HG02798 (cell line): ENCODE measurements around the gene DNM2.
A peak's percentile ranks its signal among the peaks of the same experiment; 100 is the strongest.

Experiments used
- ATAC-seq: cut with Tn5 transposase; IDR thresholded peaks from one replicate; pipeline ENCODE4 v1.9.1; 2021; ENCODE audit warnings: mild to moderate bottlenecking; ENCODE audit not compliant: unreplicated experiment, poor library complexity

The DNM2 gene

GRCh38 chr19:10768936-10769335 lies 51.1 kb downstream of the DNM2 start:
- no peak for ATAC-seq

- no peak for ATAC-seq
Measured at GRCh38 chr19:10769533-10770491, 51.9 kb downstream of the DNM2 start.

DNA sequence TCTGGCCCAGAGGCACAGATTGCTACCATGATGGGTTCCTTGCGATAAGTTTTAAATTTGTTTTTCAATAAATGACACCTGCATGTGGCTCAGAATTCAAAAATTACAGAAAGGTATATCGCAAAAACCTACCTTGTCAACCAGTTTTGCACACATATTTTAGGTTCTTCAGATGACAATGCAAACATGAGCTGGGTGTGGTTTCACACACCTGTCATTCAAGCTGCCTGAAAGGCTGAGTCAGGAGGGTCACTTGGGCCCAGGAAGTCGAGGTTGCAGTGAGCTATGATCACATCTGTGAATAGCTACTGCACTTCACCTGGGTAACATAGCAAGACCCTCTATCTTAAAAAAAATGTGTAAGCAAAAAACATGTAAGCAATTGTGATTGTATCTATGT lies 56.1 kb downstream of the DNM2 start:
- ATAC-seq, result no peak

DNA sequence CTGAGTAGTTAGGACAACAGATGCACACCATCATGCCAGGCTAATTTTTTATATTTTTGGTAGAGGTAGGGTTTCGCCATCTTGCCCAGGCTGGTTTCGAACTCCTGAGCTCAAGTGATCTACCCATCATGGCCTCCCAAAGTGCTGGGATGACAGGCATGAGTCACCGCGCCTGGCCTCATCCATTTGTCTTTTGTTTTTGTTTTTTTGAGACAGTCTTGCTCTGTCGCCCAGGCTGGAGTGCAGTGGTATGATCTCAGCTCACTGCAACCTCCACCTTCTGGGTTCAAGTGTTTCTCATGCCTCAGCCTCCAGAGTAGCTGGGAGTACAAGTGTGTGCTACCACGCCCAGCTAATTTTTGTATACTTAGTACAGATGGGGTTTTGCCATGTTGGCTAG lies 57.0 kb downstream of the DNM2 start:
- no peak for ATAC-seq

GRCh38 chr19:10776900-10777650 lies 59.2 kb downstream of the DNM2 start:
- no peak for ATAC-seq

GRCh38 chr19:10780368-10780767 lies 62.5 kb downstream of the DNM2 start:
- no peak for ATAC-seq

- ATAC-seq, result no peak
Measured at GRCh38 chr19:10782795-10783194, 64.9 kb downstream of the DNM2 start.

GRCh38 chr19:10784257-10784656 lies 66.4 kb downstream of the DNM2 start:
- ATAC-seq, result no peak

GRCh38 chr19:10788146-10788545 lies 70.3 kb downstream of the DNM2 start:
- no peak for ATAC-seq

DNA sequence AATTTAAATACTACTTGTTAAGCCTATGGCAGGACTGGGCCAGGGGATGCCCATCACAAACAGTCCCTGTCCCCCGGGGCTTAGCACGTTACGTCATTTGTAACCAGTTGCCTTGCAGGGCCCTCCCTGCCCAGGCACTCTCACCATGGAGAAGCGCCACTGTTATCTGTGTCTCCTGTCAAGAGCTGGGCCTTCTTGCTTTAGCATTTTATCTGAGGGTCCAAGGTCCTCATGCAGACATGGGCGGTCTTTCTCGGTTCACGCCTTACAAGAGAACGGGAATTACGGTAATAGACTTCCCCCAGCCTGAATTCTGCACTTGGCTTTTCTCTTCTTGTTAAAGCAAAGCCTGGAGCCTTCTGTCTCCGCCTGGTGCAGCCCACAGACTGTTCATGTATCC lies 72.0 kb downstream of the DNM2 start:
- ATAC-seq, result no peak

- ATAC-seq, result no peak
Measured at GRCh38 chr19:10796653-10797052, 78.8 kb downstream of the DNM2 start.

- no peak for ATAC-seq
Measured at GRCh38 chr19:10797078-10797477, 79.2 kb downstream of the DNM2 start.

DNA sequence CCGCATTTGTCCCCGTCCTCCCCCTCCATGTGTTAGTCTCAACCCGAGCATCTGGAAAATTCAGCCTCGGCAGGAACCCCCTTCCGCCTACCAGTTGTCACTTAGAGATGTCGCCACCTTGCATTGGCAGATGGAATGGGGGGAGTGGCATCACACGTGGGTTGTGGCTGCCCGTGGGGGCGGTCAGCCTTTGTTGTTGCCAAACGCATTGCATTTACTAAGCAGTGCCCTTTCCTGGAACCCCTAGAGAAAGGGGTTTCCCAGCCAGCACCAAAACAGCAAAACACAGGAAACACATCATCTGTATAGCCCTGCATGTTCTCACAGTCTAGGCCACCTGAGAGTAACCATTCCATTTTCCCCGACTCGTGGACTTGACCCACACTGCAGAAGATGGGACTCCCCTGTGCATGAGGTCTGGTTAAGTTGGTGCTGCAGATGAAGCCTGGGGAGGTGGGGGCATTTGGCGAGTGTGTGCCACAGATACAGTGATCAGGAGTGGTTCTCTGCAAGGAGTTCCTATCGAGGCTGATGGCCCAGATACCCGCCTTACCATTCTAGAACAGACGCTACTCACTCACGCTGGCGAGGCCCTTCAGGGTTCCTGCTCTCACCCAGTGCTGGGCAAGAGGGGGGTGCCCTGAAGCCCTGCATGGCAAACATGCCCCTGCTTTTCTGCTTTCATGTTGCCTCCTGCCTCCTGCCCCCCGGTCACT lies 79.8 kb downstream of the DNM2 start:
- ATAC-seq, result peak; percentile 43

GRCh38 chr19:10800488-10800887 lies 82.6 kb downstream of the DNM2 start:
- ATAC-seq, result no peak

DNA sequence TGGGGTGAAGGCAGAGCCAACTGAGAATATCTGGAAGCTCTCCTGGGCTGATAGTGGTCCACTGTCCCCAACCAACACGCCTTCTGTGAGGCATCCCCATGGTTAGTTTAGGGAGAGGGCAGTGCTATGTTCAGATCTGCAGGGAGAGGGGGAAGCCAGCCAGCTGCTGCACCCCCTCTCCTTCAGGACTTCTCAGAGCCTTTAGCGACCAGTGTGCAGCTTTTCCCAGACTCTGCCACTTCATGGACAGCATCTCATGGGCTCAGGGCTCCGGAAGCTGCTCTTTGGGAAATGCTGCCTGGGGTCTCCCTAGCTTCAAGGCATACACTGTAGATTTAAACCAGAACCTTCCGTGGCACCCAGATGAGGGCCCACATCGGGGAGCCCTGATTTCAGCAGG lies 84.6 kb downstream of the DNM2 start:
- no peak for ATAC-seq

DNA sequence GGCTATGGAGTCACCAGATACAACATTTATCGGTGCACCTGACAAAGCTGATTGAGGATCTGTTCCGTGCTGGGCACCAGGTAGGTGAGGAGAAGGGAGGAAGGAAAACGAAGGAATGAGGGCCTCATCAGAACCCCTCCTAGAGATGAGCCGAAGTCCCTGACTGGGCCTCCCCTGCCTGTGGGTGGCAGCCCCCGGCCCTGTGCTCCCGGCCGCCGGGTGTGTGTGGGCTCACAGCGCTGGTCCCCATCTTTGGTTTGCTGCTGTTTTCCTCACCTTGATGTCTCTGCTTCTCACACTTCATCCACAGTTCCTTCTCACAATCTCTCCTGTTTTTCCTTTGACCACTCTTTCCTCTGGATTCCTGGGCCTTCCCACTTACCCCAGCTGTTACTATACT lies 85.4 kb downstream of the DNM2 start:
- no peak for ATAC-seq

DNA sequence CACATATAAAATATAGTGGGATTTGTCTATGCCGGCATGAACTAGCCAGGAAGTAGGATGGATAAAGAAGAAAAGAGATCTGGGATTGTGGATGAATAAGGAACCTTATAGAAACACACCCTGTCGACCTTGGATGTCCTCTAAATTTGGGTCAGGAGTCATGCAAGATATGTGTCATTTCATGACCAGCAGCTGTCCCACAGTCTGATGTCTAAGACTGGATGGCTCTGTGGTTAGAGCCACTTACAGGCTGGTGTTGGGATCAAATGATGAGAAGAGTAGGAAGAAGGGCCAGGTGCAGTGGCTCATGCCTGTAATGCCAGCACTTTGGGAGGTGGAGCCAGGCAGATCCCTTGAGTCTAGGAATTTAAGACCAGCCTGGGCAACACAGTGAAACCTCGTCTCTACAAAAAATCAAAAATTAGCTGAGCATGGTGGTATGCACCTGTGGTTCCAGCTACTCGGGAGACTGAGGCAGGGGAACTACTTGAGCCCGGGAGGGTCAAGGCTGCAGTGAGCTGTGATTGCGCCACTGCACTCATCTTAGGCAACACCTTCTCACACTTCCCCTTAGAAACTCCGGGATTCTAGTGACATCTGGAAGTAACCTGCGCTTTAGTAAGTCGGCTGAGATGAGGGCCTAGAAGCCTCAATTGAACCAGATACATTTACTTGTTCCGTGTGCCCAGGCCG lies 87.3 kb downstream of the DNM2 start:
- no peak for ATAC-seq

GRCh38 chr19:10805758-10806247 lies 87.9 kb downstream of the DNM2 start:
- no peak for ATAC-seq

DNA sequence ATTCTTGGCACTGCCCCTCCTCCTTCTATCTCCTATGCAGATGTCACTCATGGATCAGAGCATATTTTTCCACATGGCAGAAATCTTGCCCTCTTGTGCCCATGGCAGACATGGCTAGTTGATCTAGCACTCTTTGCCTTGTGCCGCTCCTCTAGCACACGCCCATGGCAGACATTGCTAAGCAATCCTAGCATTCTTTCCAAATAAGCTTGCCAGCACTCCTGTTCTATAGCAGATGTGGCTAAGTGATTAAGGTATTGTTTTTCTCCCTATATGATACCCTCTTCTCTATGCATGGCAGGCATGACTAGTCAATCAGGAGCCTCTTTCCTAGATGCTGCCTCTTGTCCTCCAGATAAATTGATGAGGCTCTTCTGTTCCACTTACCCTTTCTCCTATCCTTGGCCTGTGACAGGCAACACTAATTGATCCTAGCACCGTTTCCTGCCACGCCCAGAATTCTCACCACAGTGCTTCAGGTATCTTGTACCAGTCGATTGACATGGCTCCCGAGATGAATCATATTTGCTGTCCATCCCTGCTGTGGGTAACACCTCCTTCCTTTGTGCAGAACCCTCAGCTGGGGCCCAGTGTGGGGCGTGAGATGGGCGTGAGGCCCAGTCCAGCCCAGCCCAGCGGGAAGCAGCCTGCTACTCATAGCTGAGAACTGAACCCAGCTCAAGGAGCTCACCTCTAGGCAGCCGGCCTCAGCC lies 91.2 kb downstream of the DNM2 start:
- no peak for ATAC-seq
